ENCODE results near the gene ATF7IP2. TPM values are rescaled to one million over a fixed set of nuclear protein-coding genes. Genes with fewer than 3 reads are reported as not detected.

Gene ATF7IP2
- total RNA-seq, 3 donors from 2014 or later = 5.0 to 14.5 (median 11.0) TPM

DNA sequence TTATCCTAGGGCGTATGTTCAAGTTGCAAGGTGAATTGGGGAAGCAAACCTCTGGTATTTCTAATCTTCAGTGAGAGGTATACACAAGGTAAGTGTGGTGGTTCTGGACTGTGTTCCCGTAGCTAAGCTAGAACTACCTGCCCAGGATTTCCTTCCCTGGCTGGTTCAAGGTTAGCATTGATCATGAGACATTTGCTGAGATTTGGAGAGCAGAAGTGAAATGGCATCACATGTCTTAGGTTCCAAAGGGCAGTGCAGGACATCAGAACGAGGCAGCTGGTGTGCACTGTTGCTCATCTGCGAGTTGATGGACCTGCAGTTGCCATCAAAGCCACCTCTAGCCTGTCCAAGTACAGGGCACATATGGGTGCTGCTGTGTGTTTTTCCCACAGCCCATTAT is 99.3 kb downstream of the ATF7IP2 start:
- no peaks in the 10 kb centered on the region for H3K36me3 ChIP-seq (ENCODE audit: low read depth)
- intact Hi-C loops (cut with DNase I, micrococcal nuclease) = no loop called here
- no peak overlapping the region for H3K4me3 ChIP-seq
- DNase-seq (no peak), ATAC-seq (no peak)
- TF ChIP-seq, protein P1, sequence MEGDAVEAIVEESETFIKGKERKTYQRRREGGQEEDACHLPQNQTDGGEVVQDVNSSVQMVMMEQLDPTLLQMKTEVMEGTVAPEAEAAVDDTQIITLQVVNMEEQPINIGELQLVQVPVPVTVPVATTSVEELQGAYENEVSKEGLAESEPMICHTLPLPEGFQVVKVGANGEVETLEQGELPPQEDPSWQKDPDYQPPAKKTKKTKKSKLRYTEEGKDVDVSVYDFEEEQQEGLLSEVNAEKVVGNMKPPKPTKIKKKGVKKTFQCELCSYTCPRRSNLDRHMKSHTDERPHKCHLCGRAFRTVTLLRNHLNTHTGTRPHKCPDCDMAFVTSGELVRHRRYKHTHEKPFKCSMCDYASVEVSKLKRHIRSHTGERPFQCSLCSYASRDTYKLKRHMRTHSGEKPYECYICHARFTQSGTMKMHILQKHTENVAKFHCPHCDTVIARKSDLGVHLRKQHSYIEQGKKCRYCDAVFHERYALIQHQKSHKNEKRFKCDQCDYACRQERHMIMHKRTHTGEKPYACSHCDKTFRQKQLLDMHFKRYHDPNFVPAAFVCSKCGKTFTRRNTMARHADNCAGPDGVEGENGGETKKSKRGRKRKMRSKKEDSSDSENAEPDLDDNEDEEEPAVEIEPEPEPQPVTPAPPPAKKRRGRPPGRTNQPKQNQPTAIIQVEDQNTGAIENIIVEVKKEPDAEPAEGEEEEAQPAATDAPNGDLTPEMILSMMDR (IDR thresholded peaks at IDR 0.05) = no peak
- H3K4me1 ChIP-seq (ENCODE audit: low read depth) = no peaks in the 10 kb centered on the region
- peaks cover 11% of the 10 kb centered on the region for H3K9me3 ChIP-seq

DNA sequence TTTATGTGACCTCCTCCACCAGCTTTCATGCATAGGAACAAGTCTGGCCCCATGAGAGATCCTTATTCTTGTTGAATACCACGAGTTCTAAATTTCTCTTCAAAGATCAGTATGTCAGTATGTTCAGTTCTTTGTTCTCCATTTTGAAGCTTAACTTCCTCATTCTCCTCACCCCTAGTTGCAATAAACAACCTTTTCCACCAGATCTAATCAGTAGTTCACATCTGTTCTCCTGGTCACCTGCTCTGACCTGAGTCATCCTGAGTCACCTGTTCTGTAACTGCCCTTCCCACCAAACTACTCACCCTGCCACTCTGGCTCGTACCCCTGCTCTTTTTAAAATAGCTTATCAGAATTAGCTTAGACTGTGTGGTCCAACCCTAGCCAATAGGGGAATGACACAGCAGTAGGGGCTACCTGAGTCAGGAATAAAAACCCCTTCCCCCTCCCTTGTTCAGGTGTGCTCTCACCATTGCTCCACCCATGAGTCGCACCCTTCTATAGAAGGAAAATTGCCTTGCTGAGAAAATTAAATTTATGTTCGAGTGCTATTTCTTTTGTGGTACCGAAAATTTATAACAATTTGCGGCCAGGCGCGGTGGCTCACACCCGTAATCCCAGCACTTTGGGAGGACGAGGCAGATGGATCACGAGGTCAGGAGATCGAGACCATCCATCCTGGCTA is 100.0 kb downstream of the ATF7IP2 start:
- no peaks in the 10 kb centered on the region for H3K4me1 ChIP-seq (ENCODE audit: low read depth)
- ATAC-seq (no peak), DNase-seq (no peak)
- H3K36me3 ChIP-seq (ENCODE audit: low read depth) = no peaks in the 10 kb centered on the region
- peaks cover 11% of the 10 kb centered on the region for H3K9me3 ChIP-seq
- H3K4me3 ChIP-seq = no peak overlapping the region
- TF ChIP-seq, protein P1 (IDR thresholded peaks at IDR 0.05) = no peak
- intact Hi-C loops (cut with DNase I, micrococcal nuclease) = no loop called here

DNA sequence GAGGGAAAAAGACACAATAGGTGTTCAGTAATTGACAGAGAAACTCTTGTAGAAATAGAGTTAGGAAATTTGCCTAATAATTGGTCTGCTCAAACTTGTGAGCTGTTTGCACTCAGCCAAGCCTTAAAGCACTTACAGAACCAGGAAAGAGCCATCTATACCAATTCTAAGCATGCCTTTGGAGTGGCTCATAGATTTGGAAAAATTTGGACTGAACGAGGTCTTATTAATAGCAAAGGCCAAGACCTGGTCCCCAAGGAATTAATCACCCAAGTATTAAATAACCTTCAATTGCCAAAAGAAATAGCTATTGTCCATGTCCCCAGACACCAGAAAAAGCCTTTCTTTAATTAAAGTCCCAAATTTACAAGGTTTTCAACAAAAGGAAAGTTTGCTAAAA is 104.3 kb downstream of the ATF7IP2 start:
- no peak overlapping the region for H3K4me3 ChIP-seq
- H3K9me3 ChIP-seq = peaks cover 14% of the 10 kb centered on the region
- H3K36me3 ChIP-seq (ENCODE audit: low read depth) = no peaks in the 10 kb centered on the region
- no peak for DNase-seq
- intact Hi-C loops (cut with DNase I, micrococcal nuclease) = no loop called here
- TF ChIP-seq, protein P1 (IDR thresholded peaks at IDR 0.05) = no peak
- no peak for ATAC-seq
- no peaks in the 10 kb centered on the region for H3K4me1 ChIP-seq (ENCODE audit: low read depth)

DNA sequence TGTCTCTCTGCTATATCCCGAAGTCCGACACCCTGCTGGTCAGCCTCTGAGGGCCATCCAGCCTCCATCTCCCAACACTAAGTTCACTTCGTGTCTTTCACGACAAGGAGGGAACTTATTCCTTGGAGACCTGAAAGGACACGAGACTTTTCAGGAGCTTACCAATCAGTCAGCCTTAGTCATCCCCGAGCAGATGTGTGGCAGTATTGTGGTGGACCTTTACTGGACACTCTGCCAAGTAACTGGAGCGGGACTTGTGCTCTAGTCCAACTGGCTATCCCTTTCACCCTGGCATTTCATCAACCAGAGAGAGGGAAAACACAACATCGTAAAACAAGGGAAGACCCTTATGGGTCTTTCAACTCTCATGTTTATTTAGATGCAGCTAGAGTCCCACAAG is 107.4 kb downstream of the ATF7IP2 start:
- no peaks in the 10 kb centered on the region for H3K4me1 ChIP-seq (ENCODE audit: low read depth)
- DNase-seq = no peak

DNA sequence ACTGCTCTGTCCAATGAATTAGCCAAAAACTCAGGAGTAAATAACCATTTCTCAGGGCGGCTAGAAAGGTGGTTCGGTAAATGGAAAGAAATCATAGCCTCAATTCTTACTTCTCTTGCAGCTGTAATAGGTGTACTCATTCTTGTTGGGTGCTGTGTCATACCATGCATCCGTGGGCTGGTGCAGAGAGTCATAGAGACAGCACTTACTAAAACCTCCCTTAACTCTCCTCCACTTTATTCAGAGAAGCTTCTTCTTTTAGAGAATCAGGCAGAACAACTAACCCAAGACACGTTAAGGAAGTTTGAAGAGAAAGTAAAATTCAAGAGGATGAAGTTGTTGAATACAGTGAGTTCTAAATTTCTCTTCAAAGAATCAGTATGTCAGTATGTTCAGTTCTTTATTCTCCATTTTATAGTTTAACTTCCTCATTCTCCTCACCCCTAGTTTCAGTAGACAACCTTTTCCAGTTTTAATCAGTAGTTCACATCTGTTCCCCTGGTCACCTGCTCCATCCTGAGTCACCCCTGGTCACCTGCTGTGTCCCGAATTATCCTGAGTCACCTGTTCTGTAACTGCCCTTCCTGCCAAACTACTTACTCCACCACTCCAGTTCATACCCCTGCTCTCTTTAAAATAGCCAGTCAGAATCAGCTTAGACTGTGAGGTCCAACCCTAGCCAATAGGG is 108.6 kb downstream of the ATF7IP2 start:
- Histone ChIP-seq H3K4me3 (no peak overlapping the region), H3K4me1 (ENCODE audit: low read depth) (no peaks in the 10 kb centered on the region), H3K9me3 (peaks cover 8% of the 10 kb centered on the region), H3K36me3 (ENCODE audit: low read depth) (no peaks in the 10 kb centered on the region)
- TF ChIP-seq, protein P1 (IDR thresholded peaks at IDR 0.05) = no peak
- DNase-seq (no peak), ATAC-seq (no peak)
- intact Hi-C loops (cut with DNase I, micrococcal nuclease) = no loop called here

More for the DNA sequence above, 107.4 kb downstream of the ATF7IP2 start:
- Histone ChIP-seq H3K9me3 (peaks cover 8% of the 10 kb centered on the region), H3K4me3 (no peak overlapping the region), H3K36me3 (ENCODE audit: low read depth) (no peaks in the 10 kb centered on the region)
- intact Hi-C loops (cut with DNase I, micrococcal nuclease) = no loop called here
- TF ChIP-seq, protein P1 (IDR thresholded peaks at IDR 0.05) = no peak
- ATAC-seq = no peak

All from mucosa of descending colon (tissue), 3 donors.